GM23338 (cell line): ENCODE data around the gene TRMT10B.

Experiments used
- EZH2 ChIP-seq: fragments of 200-600 bp; sonication (generic); IDR thresholded peaks from one replicate; pipeline ENCODE4 v1.8.0; 2017; ENCODE audit warnings: antibody characterized with exemption, mild to moderate bottlenecking, low read depth; ENCODE audit not compliant: unreplicated experiment
- POLR2AphosphoS5 ChIP-seq: IDR thresholded peaks from 2 replicates; pipeline ENCODE4 v1.6.1; 2016; ENCODE audit warnings: antibody characterized with exemption, low read depth
- TF ChIP-seq, protein P1 (sequence below), 2 experiments: fragments of 200-600 bp in 1 of 2; sonication (generic) in 1 of 2; conservative IDR thresholded peaks; 2 replicates each; pipeline versions ENCODE4 v1.5.1 to v1.6.1; 2016 to 2017; ENCODE audit warnings: antibody characterized with exemption in 2 of 2, low read depth in 2 of 2, mild to moderate bottlenecking in 2 of 2, moderate library complexity in 1 of 2

DNA sequence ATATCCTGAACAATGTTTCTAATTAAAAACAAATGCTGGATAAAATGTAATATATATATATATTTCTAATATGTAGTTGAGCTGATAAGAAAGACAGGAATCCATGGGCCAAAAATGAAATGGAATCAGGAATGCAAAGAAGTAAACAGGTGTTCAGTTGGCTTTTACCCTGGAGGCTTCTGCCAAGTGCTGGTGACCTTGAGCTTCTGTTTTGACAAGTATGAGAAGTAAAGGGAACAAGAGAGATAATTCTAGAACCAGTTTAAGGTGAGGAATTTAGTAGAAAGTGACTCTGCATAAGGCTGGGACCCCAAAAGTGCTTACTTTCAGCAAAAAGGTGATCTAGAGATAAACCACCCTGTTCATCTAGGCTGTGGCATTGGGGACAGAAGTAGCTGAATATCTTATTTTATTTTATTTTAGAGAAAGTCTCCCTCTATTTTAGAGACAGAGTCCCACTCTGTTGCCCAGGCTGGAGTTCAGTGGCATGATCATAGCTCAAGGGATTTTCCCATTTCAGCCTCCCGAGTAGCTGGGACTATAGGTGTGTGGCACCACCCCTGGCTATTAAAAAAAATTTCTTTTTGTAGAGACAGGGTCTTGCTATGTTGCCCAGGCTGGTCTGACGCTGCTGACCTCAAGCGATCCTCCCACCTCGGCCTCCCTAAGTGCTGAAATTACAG, 74.0 kb downstream of the TRMT10B start:
- TF ChIP-seq POLR2AphosphoS5 (no peak), EZH2 (no peak)
- TF ChIP-seq, protein P1, sequence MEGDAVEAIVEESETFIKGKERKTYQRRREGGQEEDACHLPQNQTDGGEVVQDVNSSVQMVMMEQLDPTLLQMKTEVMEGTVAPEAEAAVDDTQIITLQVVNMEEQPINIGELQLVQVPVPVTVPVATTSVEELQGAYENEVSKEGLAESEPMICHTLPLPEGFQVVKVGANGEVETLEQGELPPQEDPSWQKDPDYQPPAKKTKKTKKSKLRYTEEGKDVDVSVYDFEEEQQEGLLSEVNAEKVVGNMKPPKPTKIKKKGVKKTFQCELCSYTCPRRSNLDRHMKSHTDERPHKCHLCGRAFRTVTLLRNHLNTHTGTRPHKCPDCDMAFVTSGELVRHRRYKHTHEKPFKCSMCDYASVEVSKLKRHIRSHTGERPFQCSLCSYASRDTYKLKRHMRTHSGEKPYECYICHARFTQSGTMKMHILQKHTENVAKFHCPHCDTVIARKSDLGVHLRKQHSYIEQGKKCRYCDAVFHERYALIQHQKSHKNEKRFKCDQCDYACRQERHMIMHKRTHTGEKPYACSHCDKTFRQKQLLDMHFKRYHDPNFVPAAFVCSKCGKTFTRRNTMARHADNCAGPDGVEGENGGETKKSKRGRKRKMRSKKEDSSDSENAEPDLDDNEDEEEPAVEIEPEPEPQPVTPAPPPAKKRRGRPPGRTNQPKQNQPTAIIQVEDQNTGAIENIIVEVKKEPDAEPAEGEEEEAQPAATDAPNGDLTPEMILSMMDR (conservative IDR thresholded peaks at IDR 0.05; ENCODE audit: low read depth in 2 of 2): no peak
